IMR-90 (cell line): ENCODE data around the gene NPBWR2. TPM values are rescaled to one million over a fixed set of nuclear protein-coding genes. Genes with fewer than 3 reads are reported as not detected.

Experiments
- ATAC-seq: fragments of 200-7000 bp; cut with Tn5 transposase; 2 replicates; pipeline ENCODE4 v1.9.1; 2020; ENCODE audit warnings: low read depth, mild to moderate bottlenecking, moderate library complexity
- BruUV-seq: library from RNA; stranded (reverse); fragments of 400-500 nt; replicated peaks from 2 replicates; lab custom pipeline; 2021; lab: Mats Ljungman, UMichigan
- CTCF ChIA-PET: fragments of 300-600 bp; formaldehyde crosslinking; extraction: SDS; loops from one replicate; lab custom pipeline; 2021; ENCODE audit warnings: antibody characterized with exemption; lab: Yijun Ruan, JAX
- POLR2A ChIA-PET: fragments of 300-600 bp; sonication (Branson Sonifier 250); formaldehyde crosslinking; loops from one replicate; lab custom pipeline; 2022; ENCODE audit warnings: antibody characterized with exemption; ENCODE audit not compliant: unreplicated experiment; lab: Charles Lee
- DNase-seq: peaks from one replicate; pipeline ENCODE4 v3.0.0; 2013
- H2AFZ ChIP-seq: replicated peaks from 2 replicates; pipeline ENCODE3; 2013; ENCODE audit warnings: low read length, mild to moderate bottlenecking; ENCODE audit not compliant: poor library complexity
- H2AK5ac ChIP-seq: 2 replicates; pipeline ENCODE4 v1.6.1; 2013; ENCODE audit warnings: low read depth, low read length, inconsistent platforms
- H2AK9ac ChIP-seq: replicated peaks from 2 replicates; pipeline ENCODE3; 2013; ENCODE audit warnings: mild to moderate bottlenecking, low read depth, low read length, moderate library complexity; ENCODE audit not compliant: poor library complexity
- H2BK120ac ChIP-seq: 2 replicates; pipeline ENCODE4 v1.6.1; 2013; ENCODE audit warnings: low read depth, low read length, inconsistent platforms
- H2BK15ac ChIP-seq: 3 replicates; pipeline ENCODE4 v1.6.1; 2013; ENCODE audit warnings: low read depth, low read length, inconsistent platforms
- H2BK20ac ChIP-seq: 2 replicates; pipeline ENCODE4 v1.6.1; 2013; ENCODE audit warnings: low read depth, mild to moderate bottlenecking, inconsistent platforms, low read length, moderate library complexity
- H2BK5ac ChIP-seq: 2 replicates; pipeline ENCODE4 v1.6.1; 2013; ENCODE audit warnings: mild to moderate bottlenecking, low read depth, low read length, inconsistent platforms; ENCODE audit not compliant: poor library complexity, severe bottlenecking
- H3K14ac ChIP-seq: replicated peaks from 2 replicates; pipeline ENCODE4 v1.6.1; 2013; ENCODE audit warnings: low read depth, low read length, inconsistent platforms
- H3K18ac ChIP-seq: 2 replicates; pipeline ENCODE4 v1.6.1; 2013; ENCODE audit warnings: low read depth, low read length, control low read depth
- H3K23ac ChIP-seq: 2 replicates; pipeline ENCODE4 v1.6.1; 2013; ENCODE audit warnings: low read depth, low read length, inconsistent platforms
- H3K27ac ChIP-seq: 2 replicates; pipeline ENCODE4 v1.5.1; 2013; ENCODE audit warnings: mild to moderate bottlenecking, control low read depth, low read length; ENCODE audit not compliant: insufficient read depth
- H3K27me3 ChIP-seq: 2 replicates; pipeline ENCODE4 v1.6.1; 2013; ENCODE audit warnings: low read length; ENCODE audit not compliant: control insufficient read depth, insufficient read depth
- H3K36me3 ChIP-seq: 2 replicates; pipeline ENCODE4 v1.6.1; 2013; ENCODE audit warnings: low read length, mixed read lengths; ENCODE audit not compliant: control insufficient read depth, insufficient read depth
- H3K4ac ChIP-seq: 2 replicates; pipeline ENCODE4 v1.6.1; 2013; ENCODE audit warnings: low read depth, low read length, inconsistent platforms
- H3K4me1 ChIP-seq: 2 replicates; pipeline ENCODE4 v1.6.1; 2013; ENCODE audit warnings: low read length, mixed read lengths; ENCODE audit not compliant: control insufficient read depth, insufficient read depth
- H3K4me2 ChIP-seq: 2 replicates; pipeline ENCODE4 v1.6.1; 2013; ENCODE audit warnings: low read depth, mild to moderate bottlenecking, control low read depth, low read length, moderate library complexity
- H3K4me3 ChIP-seq: 2 replicates; pipeline ENCODE4 v1.5.1; 2013; ENCODE audit warnings: low read depth, mild to moderate bottlenecking, control low read depth, low read length, moderate library complexity; ENCODE audit not compliant: insufficient read depth
- H3K56ac ChIP-seq: 2 replicates; pipeline ENCODE4 v1.6.1; 2013; ENCODE audit warnings: low read length, inconsistent platforms; ENCODE audit not compliant: insufficient read depth; ENCODE audit errors: extremely low read depth
- H3K79me1 ChIP-seq, 2 experiments: 2 replicates each; pipeline ENCODE4 v1.6.1; 2013; ENCODE audit warnings: low read length in 2 of 2, inconsistent platforms in 1 of 2, low read depth in 1 of 2
- H3K9ac ChIP-seq: 2 replicates; pipeline ENCODE4 v1.6.1; 2013; ENCODE audit warnings: low read depth, low read length, control low read depth
- H3K9me1 ChIP-seq: 2 replicates; pipeline ENCODE4 v1.6.1; 2013; ENCODE audit warnings: low read length, inconsistent platforms; ENCODE audit not compliant: insufficient read depth
- H3K9me3 ChIP-seq: 2 replicates; pipeline ENCODE4 v1.6.1; 2013; ENCODE audit warnings: low read length; ENCODE audit not compliant: control insufficient read depth, insufficient read depth
- H4K20me1 ChIP-seq: 2 replicates; pipeline ENCODE4 v1.6.1; 2013; ENCODE audit warnings: low read length, inconsistent platforms; ENCODE audit not compliant: insufficient read depth
- H4K5ac ChIP-seq: 2 replicates; pipeline ENCODE4 v1.6.1; 2013; ENCODE audit warnings: mild to moderate bottlenecking, low read depth, low read length, control low read depth
- H4K8ac ChIP-seq, 2 experiments: 2 replicates each; pipeline ENCODE4 v1.6.1; 2013; ENCODE audit warnings: low read depth in 2 of 2, low read length in 2 of 2, control low read depth in 1 of 2, inconsistent platforms in 1 of 2
- H4K91ac ChIP-seq: 2 replicates; pipeline ENCODE4 v1.6.1; 2013; ENCODE audit warnings: low read depth, low read length, inconsistent platforms; ENCODE audit not compliant: insufficient read depth
- CHD1 ChIP-seq: IDR thresholded peaks from 2 replicates; pipeline ENCODE4 v1.6.1; 2012; ENCODE audit warnings: low read depth, low read length, improper control_type of control experiment
- MAFK ChIP-seq: IDR thresholded peaks from 2 replicates; pipeline ENCODE4 v1.6.1; 2012; ENCODE audit warnings: low read depth, low read length, improper control_type of control experiment
- MXI1 ChIP-seq: IDR thresholded peaks from 2 replicates; pipeline ENCODE4 v1.6.1; 2012; ENCODE audit warnings: low read depth, mild to moderate bottlenecking, low read length, moderate library complexity, borderline replicate concordance
- RCOR1 ChIP-seq: IDR thresholded peaks from 2 replicates; pipeline ENCODE4 v1.6.1; 2012; ENCODE audit warnings: mild to moderate bottlenecking, low read length, improper control_type of control experiment; ENCODE audit not compliant: insufficient replicate concordance
- WGBS, 2 experiments: methylation state at CpG; one replicate each; pipeline versions ENCODE4 v1.1.5 to v1.1.7; 2013; ENCODE audit warnings: missing lambda C conversion rate in 2 of 2; ENCODE audit not compliant: insufficient read length in 1 of 2; ENCODE audit errors: extremely low coverage in 2 of 2; 5-methylcytosine and 5-hydroxymethylcytosine counted together
- dilution Hi-C: fragments of 300-500 bp; cut with HindIII; formaldehyde crosslinking; loops from one replicate; pipeline ENCODE4 v1.14.3; 2018; ENCODE audit warnings: low sequenced_read_pairs; ENCODE audit not compliant: unreplicated experiment
- in situ Hi-C: fragments of 300-500 bp; cut with MboI; formaldehyde crosslinking; loops from 3 replicates; pipeline ENCODE4 v1.14.3; 2019; ENCODE audit warnings: low sequenced_read_pairs, inconsistent platforms, mixed read lengths
- intact Hi-C: fragments of 100-400 bp; cut with micrococcal nuclease; formaldehyde crosslinking; loops from 2 replicates; pipeline ENCODE4 v1.10.0; 2022
- polyA plus RNA-seq, 3 experiments: library from polyadenylated mRNA; depleted of rRNA; stranded (reverse); fragments of >200 nt; gene quantifications; 2 replicates each; pipeline ENCODE4 v1.2.3, GENCODE V29; 2012; ENCODE audit warnings: low replicate concordance in 1 of 3
- total RNA-seq: library from RNA; depleted of rRNA; stranded (reverse); fragments of >200 nt; gene quantifications from 2 replicates; pipeline ENCODE4 v1.2.3, GENCODE V29; 2012
- TF ChIP-seq, protein P1 (sequence below): conservative IDR thresholded peaks from 2 replicates; pipeline ENCODE4 v1.5.1; 2012; ENCODE audit warnings: mild to moderate bottlenecking, low read depth, low read length, improper control_type of control experiment

The NPBWR2 gene
- total and polyA plus RNA-seq, 2 of the 4 experiments (the other 2 are of a cell fraction): not detected

GRCh38 chr20:64116016-64116415 lies 8.7 kb upstream of the NPBWR2 start:
- Histone ChIP-seq H3K79me1 (no peaks in the 10 kb centered on the region), H4K91ac (no peak overlapping the region), H3K23ac (no peak overlapping the region), H4K5ac (no peak overlapping the region), H3K14ac (no peak overlapping the region), H3K18ac (no peak overlapping the region), H4K8ac (no peak overlapping the region), H3K9me1 (no peaks in the 10 kb centered on the region), H3K4ac (no peak overlapping the region), H3K4me3 (no peak overlapping the region), H3K27ac (no peak overlapping the region), H2AFZ (no peak overlapping the region), H3K56ac (no peak overlapping the region), H2BK120ac (no peak overlapping the region), H3K9me3 (no peaks in the 10 kb centered on the region), H2AK5ac (no peak overlapping the region), H2BK5ac (no peak overlapping the region), H2BK20ac (no peak overlapping the region), H3K9ac (no peak overlapping the region), H2BK15ac (no peak overlapping the region), H3K36me3 (no peaks in the 10 kb centered on the region), H4K20me1 (no peaks in the 10 kb centered on the region), H3K4me1 (no peaks in the 10 kb centered on the region), H3K27me3 (peaks cover 28% of the 10 kb centered on the region; the same call in 1 of the 2 replicates), H3K4me2 (no peak overlapping the region), H2AK9ac (no peak overlapping the region)
- 31% methylated on average over 3 of the region's 21 CpGs; no CpG with 5 or more reads in 1 of the 2 experiments for WGBS, 2 experiments
- dilution Hi-C loops (no loop called here), in situ Hi-C loops (no loop called here), intact Hi-C loops (no loop called here)
- no peak for TF ChIP-seq RCOR1
- TF ChIP-seq, protein P1, sequence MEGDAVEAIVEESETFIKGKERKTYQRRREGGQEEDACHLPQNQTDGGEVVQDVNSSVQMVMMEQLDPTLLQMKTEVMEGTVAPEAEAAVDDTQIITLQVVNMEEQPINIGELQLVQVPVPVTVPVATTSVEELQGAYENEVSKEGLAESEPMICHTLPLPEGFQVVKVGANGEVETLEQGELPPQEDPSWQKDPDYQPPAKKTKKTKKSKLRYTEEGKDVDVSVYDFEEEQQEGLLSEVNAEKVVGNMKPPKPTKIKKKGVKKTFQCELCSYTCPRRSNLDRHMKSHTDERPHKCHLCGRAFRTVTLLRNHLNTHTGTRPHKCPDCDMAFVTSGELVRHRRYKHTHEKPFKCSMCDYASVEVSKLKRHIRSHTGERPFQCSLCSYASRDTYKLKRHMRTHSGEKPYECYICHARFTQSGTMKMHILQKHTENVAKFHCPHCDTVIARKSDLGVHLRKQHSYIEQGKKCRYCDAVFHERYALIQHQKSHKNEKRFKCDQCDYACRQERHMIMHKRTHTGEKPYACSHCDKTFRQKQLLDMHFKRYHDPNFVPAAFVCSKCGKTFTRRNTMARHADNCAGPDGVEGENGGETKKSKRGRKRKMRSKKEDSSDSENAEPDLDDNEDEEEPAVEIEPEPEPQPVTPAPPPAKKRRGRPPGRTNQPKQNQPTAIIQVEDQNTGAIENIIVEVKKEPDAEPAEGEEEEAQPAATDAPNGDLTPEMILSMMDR: no peak
- TF ChIP-seq MXI1: no peak
- no peak for TF ChIP-seq CHD1
- TF ChIP-seq MAFK: no peak
- no peak for ATAC-seq
- BruUV-seq: no TSS peak
- no peak for DNase-seq
- POLR2A ChIA-PET: no interaction called here
- CTCF ChIA-PET: interaction anchor here (0.9 kb wide), 1 partner anchor 33 kb away, joined by 4 read pairs; no protein-coding TSS in a partner anchor
